Measurements from ENCODE around the gene CMTM6.
"Not testable (repeated sequence)": the region's sequence is repeated elsewhere in the genome, so short reads cannot be mapped to it uniquely, and the experiment has no call there.

CMTM6 gene

GRCh38 chr3:32502118-32502945, at the start of gene CMTM6:
Gene CMTM6 (minus strand): TSS chr3:32502852. CDS start chr3:32502745, 107 bp downstream.
- DNase-seq: peak; percentile 78

- DNase-seq: no peak
Measured at GRCh38 chr3:32552013-32552412, 49.4 kb upstream of the CMTM6 start.

GRCh38 chr3:32551496-32551895, 48.8 kb upstream of the CMTM6 start:
- no peak for DNase-seq

- DNase-seq: no peak
Measured at GRCh38 chr3:32551087-32551486, 48.4 kb upstream of the CMTM6 start.

- no peak for DNase-seq
Measured at GRCh38 chr3:32545305-32545704, 42.7 kb upstream of the CMTM6 start.

- DNase-seq: no peak
Measured at GRCh38 chr3:32544894-32545293, 42.2 kb upstream of the CMTM6 start.

GRCh38 chr3:32542807-32543206, 40.2 kb upstream of the CMTM6 start:
- DNase-seq: no peak

- no peak for DNase-seq
Measured at GRCh38 chr3:32540899-32541298, 38.2 kb upstream of the CMTM6 start.

GRCh38 chr3:32532434-32532833, 29.8 kb upstream of the CMTM6 start:
- no peak for DNase-seq

- DNase-seq: no peak
Measured at GRCh38 chr3:32531010-32531647, 28.5 kb upstream of the CMTM6 start.

GRCh38 chr3:32525720-32526119, 23.1 kb upstream of the CMTM6 start:
- no peak for DNase-seq

- DNase-seq: no peak
Measured at GRCh38 chr3:32522682-32523081, 20.0 kb upstream of the CMTM6 start.

GRCh38 chr3:32518921-32519320, 16.3 kb upstream of the CMTM6 start:
- DNase-seq: not testable (repeated sequence)

GRCh38 chr3:32516751-32517150, 14.1 kb upstream of the CMTM6 start:
- not testable (repeated sequence) for DNase-seq

GRCh38 chr3:32511005-32511404, 8.4 kb upstream of the CMTM6 start:
- no peak for DNase-seq

- peak; percentile 67 for DNase-seq
Measured at GRCh38 chr3:32510075-32510724, 7.5 kb upstream of the CMTM6 start.

GRCh38 chr3:32508711-32509110, 6.1 kb upstream of the CMTM6 start:
- no peak for DNase-seq

- DNase-seq: no peak
Measured at GRCh38 chr3:32506466-32506865, 3.8 kb upstream of the CMTM6 start.

- no peak for DNase-seq
Measured at GRCh38 chr3:32502946-32503286, 264 bp upstream of the CMTM6 start.

- DNase-seq: no peak
Measured at GRCh38 chr3:32501783-32502117, 902 bp downstream of the CMTM6 start.

- no peak for DNase-seq
Measured at GRCh38 chr3:32500880-32501782, 1.5 kb downstream of the CMTM6 start.

- DNase-seq: no peak
Measured at GRCh38 chr3:32500231-32500630, 2.4 kb downstream of the CMTM6 start.

- DNase-seq: no peak
Measured at GRCh38 chr3:32499585-32499984, 3.1 kb downstream of the CMTM6 start.

All from CD4-positive, alpha-beta T cell treated with Interferon gamma for 1 hour (primary cell).